Sciatic nerve (tissue), 2 donors: ENCODE results near the gene RPS18. TPM values are rescaled to one million over a fixed set of nuclear protein-coding genes. Genes with fewer than 3 reads are reported as not detected.

Source experiments
- ATAC-seq: fragments of 200-7000 bp; cut with Tn5 transposase; one replicate; pipeline ENCODE4 v1.9.1; 2020; ENCODE audit warnings: mild to moderate bottlenecking, moderate library complexity
- DNase-seq: peaks from one replicate; pipeline ENCODE4 v3.0.0-alpha.2; 2020; ENCODE audit warnings: low spot score
- intact Hi-C: fragments of 100-400 bp; cut with DNase I; formaldehyde crosslinking; loops from one replicate; pipeline ENCODE4 v1.14.2; 2022
- total RNA-seq: library from RNA; stranded (reverse); fragmentation: NEBNext Ultra II Directional; extraction: Animal tissue kit (Norgen Biotek cat#: 25700); gene quantifications from one replicate; pipeline ENCODE4 v1.2.1, GENCODE V29; 2021
- donor health status: DM: no; HTN: no; CAD: no.
- donor health status: DM: no; HTN: no; CAD: no.

Gene RPS18
- total RNA-seq, 1 donor from 2014 or later = 1,733 TPM

- ATAC-seq (no peak), DNase-seq (no peak)
- intact Hi-C loops = no loop called here
Measured at GRCh38 chr6:33286946-33287914, 15.4 kb downstream of the RPS18 start.

DNA sequence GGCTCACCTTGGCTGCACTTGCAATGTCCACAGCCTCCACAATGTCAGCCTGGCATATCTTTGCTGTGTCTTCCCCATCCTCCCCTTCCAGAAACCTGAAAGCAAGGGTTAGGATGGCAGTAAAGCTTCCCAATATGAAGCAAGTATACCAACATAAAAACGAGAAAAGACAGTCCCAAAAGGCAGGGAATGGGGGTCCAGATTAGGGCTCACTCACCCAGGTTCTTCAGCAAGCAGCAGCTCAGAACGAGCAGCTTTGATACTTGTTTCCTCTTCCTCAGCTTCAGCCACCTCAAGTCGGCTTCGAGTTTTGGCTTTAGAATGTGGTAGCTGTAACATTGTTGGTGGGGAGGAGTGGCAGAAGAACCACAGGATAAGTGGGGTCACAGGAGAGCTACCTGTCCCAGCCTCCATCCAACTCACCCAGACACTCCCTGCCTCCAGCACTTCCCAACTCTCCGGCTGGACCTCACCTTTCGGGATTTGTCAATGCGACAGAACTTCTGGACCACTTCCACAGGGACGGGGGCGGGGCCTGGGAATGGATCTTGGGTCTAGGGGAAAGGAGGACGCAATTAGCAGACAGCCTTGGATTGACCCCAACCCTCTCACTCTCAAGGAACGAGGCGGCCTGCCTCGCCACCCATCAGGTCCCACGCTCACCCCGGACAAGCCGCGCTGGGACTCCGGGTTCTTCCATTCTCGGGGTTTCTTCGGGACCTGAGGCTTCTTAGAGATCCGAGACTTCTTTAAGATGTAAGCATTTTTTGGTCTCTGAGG is 16.5 kb downstream of the RPS18 start:
- intact Hi-C loops = no loop called here

GRCh38 chr6:33288921-33289783 is 17.3 kb downstream of the RPS18 start, which contains the start of the genes PFDN6 and WDR46:
PFDN6 (plus strand) TSS chr6:33289601; CDS start chr6:33289857, 256 bp downstream.
WDR46 (minus strand) TSS chr6:33289239; CDS start chr6:33289170, 69 bp downstream.
- ATAC-seq (peak; percentile 97), DNase-seq (peak; percentile 88)
- intact Hi-C loops = no loop called here

More for the DNA sequence above, 16.5 kb downstream of the RPS18 start:
- no peak for DNase-seq
- ATAC-seq = no peak

GRCh38 chr6:33289784-33290315 is 18.0 kb downstream of the RPS18 start:
- ATAC-seq (no peak), DNase-seq (no peak)
- intact Hi-C loops = no loop called here

GRCh38 chr6:33290459-33290858 is 18.6 kb downstream of the RPS18 start:
- DNase-seq (no peak), ATAC-seq (no peak)
- intact Hi-C loops = no loop called here

DNA sequence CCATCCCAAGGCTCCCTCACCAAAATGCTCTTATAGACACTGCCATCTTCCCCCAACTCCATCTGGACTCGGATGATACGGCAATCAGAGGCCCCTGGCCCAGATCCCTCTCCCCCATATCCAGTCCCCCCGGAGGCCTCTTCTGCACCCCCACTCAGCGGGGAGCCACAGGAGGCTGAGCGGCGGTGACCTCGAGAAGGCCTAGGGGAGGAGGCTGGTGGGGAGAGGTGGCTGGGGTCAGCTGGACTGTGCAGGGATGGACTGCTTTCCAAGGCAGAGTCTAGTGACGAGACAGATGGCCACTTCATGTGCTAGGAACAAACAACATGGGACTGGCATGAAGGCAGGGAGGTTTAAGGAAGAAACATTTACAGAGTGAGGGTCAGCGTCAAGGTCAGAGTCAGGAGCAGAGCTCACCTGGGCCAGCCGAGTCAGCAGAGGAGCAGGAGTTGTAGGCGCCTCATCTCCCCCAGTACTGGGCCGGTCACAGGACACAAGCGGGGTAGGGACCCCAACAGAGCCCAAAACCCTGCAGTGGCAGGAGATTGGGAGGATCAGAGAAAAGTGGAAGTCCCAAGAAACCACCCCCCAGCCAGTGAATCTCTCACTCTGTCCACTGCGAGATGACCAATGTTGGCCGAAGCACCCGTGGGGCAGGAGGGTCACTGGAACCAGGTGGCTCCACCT is 21.3 kb downstream of the RPS18 start:
- DNase-seq = no peak
- ATAC-seq = no peak
- intact Hi-C loops = no loop called here

DNA sequence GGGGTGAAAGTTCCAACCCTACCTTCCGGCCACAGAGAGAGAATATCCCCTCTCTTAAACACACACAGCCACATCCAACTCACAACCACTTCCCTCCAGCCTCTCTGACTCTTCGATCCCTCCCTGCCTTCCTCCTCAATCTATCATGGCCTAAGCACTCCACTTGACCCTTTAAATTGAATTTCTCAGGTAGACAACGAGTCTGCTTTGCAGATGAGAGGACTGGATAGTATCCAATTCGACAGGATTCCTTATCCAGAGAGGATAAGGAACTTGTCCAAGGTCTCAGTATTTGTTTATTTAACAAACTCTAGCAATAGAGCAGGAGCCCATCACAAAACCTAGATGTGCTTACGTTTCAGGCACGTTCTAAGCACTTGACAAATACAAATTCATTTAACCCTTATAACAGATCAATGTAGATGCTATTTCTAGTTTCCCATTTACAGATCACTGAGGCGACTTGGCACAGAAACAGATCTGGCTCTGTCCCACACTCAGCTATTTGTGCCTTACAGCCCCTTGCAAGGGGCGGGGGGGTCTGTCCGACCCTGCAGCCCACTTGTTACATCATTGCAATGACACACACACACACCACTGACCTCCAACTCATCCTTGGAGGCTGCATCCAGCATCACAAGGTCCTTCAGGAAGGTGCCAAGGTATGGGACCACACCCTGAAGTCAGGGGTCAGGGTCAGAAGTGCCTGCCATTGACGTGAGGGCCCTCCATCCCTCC is 22.4 kb downstream of the RPS18 start:
- DNase-seq (no peak), ATAC-seq (no peak)
- intact Hi-C loops = no loop called here

GRCh38 chr6:33295621-33296369 is 23.9 kb downstream of the RPS18 start:
- ATAC-seq = no peak
- intact Hi-C loops = no loop called here
- DNase-seq = no peak

GRCh38 chr6:33296797-33297405 is 25.0 kb downstream of the RPS18 start:
- no peak for DNase-seq
- intact Hi-C loops = no loop called here
- ATAC-seq = no peak

GRCh38 chr6:33297406-33297955 is 25.6 kb downstream of the RPS18 start:
- ATAC-seq (peak; percentile 2), DNase-seq (no peak)
- intact Hi-C loops = no loop called here

DNA sequence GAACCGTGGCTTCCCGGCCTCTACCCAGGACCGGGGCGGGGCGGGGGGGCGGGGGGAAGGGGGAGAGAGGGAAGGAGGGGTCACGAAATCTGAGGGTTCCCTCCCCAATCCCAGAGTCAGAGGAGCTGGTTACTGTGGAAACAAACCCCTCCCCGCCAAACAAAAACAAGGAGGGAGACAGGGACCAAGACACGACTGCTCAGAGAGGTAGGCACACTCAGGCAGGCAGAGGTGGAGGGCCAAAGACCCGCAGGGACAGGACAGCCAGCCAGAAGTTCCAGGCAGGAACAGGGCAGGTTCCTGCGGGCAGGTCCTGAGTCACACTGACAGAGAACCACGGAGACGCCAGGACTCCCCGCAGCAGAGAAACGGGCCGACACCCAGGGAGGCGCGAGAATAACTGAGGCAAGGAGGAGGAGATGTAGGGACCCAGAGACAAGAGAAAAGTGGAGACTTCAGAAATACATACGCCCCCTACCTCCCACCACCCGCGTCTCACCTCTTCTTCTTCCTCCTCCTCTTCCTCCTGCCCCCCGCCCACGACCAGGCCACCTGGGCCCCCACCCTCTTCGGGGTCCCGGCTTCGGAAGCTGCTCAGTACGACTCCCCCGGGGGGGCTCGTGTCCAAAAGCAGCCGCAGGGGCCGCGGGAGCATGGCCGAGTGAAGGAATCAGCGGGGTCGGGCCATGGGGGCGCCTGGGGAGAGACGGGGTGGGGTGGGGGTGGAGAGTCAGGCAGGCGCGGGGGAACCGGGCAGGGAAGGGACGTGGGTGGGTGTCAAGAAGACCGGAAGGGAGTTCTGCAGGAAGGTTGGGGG is 26.3 kb downstream of the RPS18 start:
- peak; percentile 79 for ATAC-seq
- intact Hi-C loops = no loop called here
- peak; percentile 82 for DNase-seq

- DNase-seq (peak; percentile 93), ATAC-seq (peak; percentile 86)
- intact Hi-C loops = no loop called here
Measured at GRCh38 chr6:33298773-33299236, 26.9 kb downstream of the RPS18 start, which contains the start of gene RGL2. RGL2 (minus strand) TSS chr6:33298942; CDS start chr6:33298610, 332 bp downstream.

- peak; percentile 85 for ATAC-seq
- intact Hi-C loops = no loop called here
- DNase-seq = peak; percentile 95
Measured at GRCh38 chr6:33299237-33299944, 27.5 kb downstream of the RPS18 start.

- DNase-seq (no peak), ATAC-seq (no peak)
- intact Hi-C loops = no loop called here
Measured at GRCh38 chr6:33301877-33302276, 30.0 kb downstream of the RPS18 start.
